ENCODE measurements around the gene BSN.

The BSN gene

GRCh38 chr3:49657208-49657915 is 103.1 kb downstream of the BSN start:
- no peak for DNase-seq

- DNase-seq = no peak
Measured at GRCh38 chr3:49658711-49659110, 104.4 kb downstream of the BSN start.

- no peak for DNase-seq
Measured at GRCh38 chr3:49659756-49660155, 105.5 kb downstream of the BSN start.

GRCh38 chr3:49661281-49661680 is 107.0 kb downstream of the BSN start:
- no peak for DNase-seq

GRCh38 chr3:49662021-49662420 is 107.7 kb downstream of the BSN start:
- no peak for DNase-seq

GRCh38 chr3:49662720-49663413 is 108.6 kb downstream of the BSN start:
- DNase-seq = no peak

GRCh38 chr3:49663831-49664230 is 109.6 kb downstream of the BSN start:
- DNase-seq = no peak

GRCh38 chr3:49664300-49664699 is 110.0 kb downstream of the BSN start:
- DNase-seq = no peak

GRCh38 chr3:49665822-49666519 is 111.7 kb downstream of the BSN start:
- no peak for DNase-seq

GRCh38 chr3:49666592-49666991 is 112.3 kb downstream of the BSN start:
- DNase-seq = no peak

- no peak for DNase-seq
Measured at GRCh38 chr3:49667701-49668413, 113.6 kb downstream of the BSN start.

GRCh38 chr3:49668414-49668797 is 114.1 kb downstream of the BSN start:
- no peak for DNase-seq

GRCh38 chr3:49668861-49669260 is 114.6 kb downstream of the BSN start:
- no peak for DNase-seq

- no peak for DNase-seq
Measured at GRCh38 chr3:49669352-49669751, 115.1 kb downstream of the BSN start.

- DNase-seq = no peak
Measured at GRCh38 chr3:49670940-49671290, 116.6 kb downstream of the BSN start.

- peak; percentile 77 for DNase-seq
Measured at GRCh38 chr3:49671291-49672288, 117.3 kb downstream of the BSN start.

- DNase-seq = no peak
Measured at GRCh38 chr3:49673121-49673714, 118.9 kb downstream of the BSN start.

- peak; percentile 98 for DNase-seq
Measured at GRCh38 chr3:49673715-49674496, 119.6 kb downstream of the BSN start, which contains the start of gene APEH. TSS of gene APEH (plus strand) at chr3:49674351. CDS start at chr3:49674402, 51 bp downstream.

- no peak for DNase-seq
Measured at GRCh38 chr3:49674497-49674983, 120.3 kb downstream of the BSN start.

- no peak for DNase-seq
Measured at GRCh38 chr3:49675912-49676311, 121.6 kb downstream of the BSN start.

All from activated CD4-positive, CD25-positive, alpha-beta regulatory T cell treated with anti-CD3 and anti-CD28 coated beads, Interleukin-2, amount 50 U/mL, for 72 hours (primary cell).